HepG2 (cell line): Measurements from ENCODE around the gene MED25.

Experiments used
- CEBPB ChIP-seq: IDR thresholded peaks from 2 replicates; pipeline ENCODE4 v1.6.1; 2011; ENCODE audit warnings: low read depth, low read length, improper control_type of control experiment, borderline replicate concordance
- DMAP1 ChIP-seq: IDR thresholded peaks from 2 replicates; pipeline ENCODE4 v1.6.1; 2016
- TP53 ChIP-seq: sonication (generic); formaldehyde crosslinking; conservative IDR thresholded peaks from 2 replicates; pipeline ENCODE4 v1.4.0; 2020; ENCODE audit warnings: missing genetic modification reagents

GRCh38 chr19:49823472-49823871, 5.4 kb downstream of the MED25 start:
- TF ChIP-seq CEBPB (no peak), DMAP1 (CRISPR knock-in tag) (no peak), TP53 (CRISPR knock-in tag) (no peak)
